H9 (cell line): ENCODE measurements around the gene PIGL. TPM values are rescaled to one million over a fixed set of nuclear protein-coding genes. Genes with fewer than 3 reads are reported as not detected.

ENCODE experiments used
- DNase-seq: peaks from one replicate; pipeline ENCODE4 v3.0.0-alpha.2; 2017
- H2AFZ ChIP-seq: one replicate; pipeline ENCODE4 v1.6.1; 2013; ENCODE audit warnings: mild to moderate bottlenecking, low read length, control low read depth, moderate library complexity
- H2AK5ac ChIP-seq: 2 replicates; pipeline ENCODE4 v1.6.1; 2013; ENCODE audit warnings: low read length, control low read depth, mixed read lengths; ENCODE audit not compliant: insufficient read length
- H2BK120ac ChIP-seq: one replicate; pipeline ENCODE4 v1.6.1; 2013; ENCODE audit warnings: low read depth, mild to moderate bottlenecking, low read length, control low read depth, inconsistent platforms; ENCODE audit not compliant: poor library complexity, severe bottlenecking
- H2BK12ac ChIP-seq: 2 replicates; pipeline ENCODE4 v1.6.1; 2013; ENCODE audit warnings: low read length, control low read depth, mixed read lengths, low read depth; ENCODE audit not compliant: insufficient read length
- H2BK15ac ChIP-seq: 2 replicates; pipeline ENCODE4 v1.6.1; 2013; ENCODE audit warnings: low read depth, low read length, control low read depth
- H2BK20ac ChIP-seq: one replicate; pipeline ENCODE4 v1.6.1; 2013; ENCODE audit warnings: low read depth, mild to moderate bottlenecking, low read length, control low read depth, inconsistent platforms; ENCODE audit not compliant: poor library complexity, severe bottlenecking
- H2BK5ac ChIP-seq: 2 replicates; pipeline ENCODE4 v1.6.1; 2013; ENCODE audit warnings: low read length, control low read depth, mixed read lengths; ENCODE audit not compliant: insufficient read length
- H3K14ac ChIP-seq: 2 replicates; pipeline ENCODE4 v1.6.1; 2013; ENCODE audit warnings: low read length, control low read depth; ENCODE audit not compliant: insufficient read depth
- H3K18ac ChIP-seq: 2 replicates; pipeline ENCODE4 v1.6.1; 2013; ENCODE audit warnings: low read depth, mild to moderate bottlenecking, mixed read lengths, low read length, control low read depth; ENCODE audit not compliant: insufficient read length
- H3K23ac ChIP-seq: 2 replicates; pipeline ENCODE4 v1.6.1; 2013; ENCODE audit warnings: low read length, control low read depth, mixed read lengths, low read depth; ENCODE audit not compliant: insufficient read length
- H3K23me2 ChIP-seq: 2 replicates; pipeline ENCODE4 v1.6.1; 2013; ENCODE audit warnings: low read depth, mild to moderate bottlenecking, mixed read lengths, low read length, control low read depth; ENCODE audit not compliant: insufficient read length, poor library complexity, severe bottlenecking
- H3K27ac ChIP-seq: 2 replicates; pipeline ENCODE4 v1.5.1; 2013; ENCODE audit warnings: low read length, control low read depth, mixed read lengths, low read depth; ENCODE audit not compliant: insufficient read length
- H3K27me3 ChIP-seq: 2 replicates; pipeline ENCODE4 v1.6.1; 2013; ENCODE audit warnings: low read length, control low read depth, inconsistent platforms; ENCODE audit not compliant: insufficient read depth
- H3K4ac ChIP-seq: 2 replicates; pipeline ENCODE4 v1.6.1; 2013; ENCODE audit warnings: low read depth, mild to moderate bottlenecking, control low read depth, inconsistent platforms, low read length, moderate library complexity
- H3K4me1 ChIP-seq: 2 replicates; pipeline ENCODE4 v1.6.1; 2013; ENCODE audit warnings: low read length, control low read depth, inconsistent platforms; ENCODE audit not compliant: insufficient read depth
- H3K4me2 ChIP-seq: 2 replicates; pipeline ENCODE4 v1.6.1; 2013; ENCODE audit warnings: low read length, control low read depth, mixed read lengths; ENCODE audit not compliant: insufficient read length, insufficient read depth
- H3K56ac ChIP-seq: 2 replicates; pipeline ENCODE4 v1.6.1; 2013; ENCODE audit warnings: low read depth, mild to moderate bottlenecking, mixed read lengths, low read length, control low read depth; ENCODE audit not compliant: insufficient read length
- H3K79me1 ChIP-seq: 2 replicates; pipeline ENCODE4 v1.6.1; 2013; ENCODE audit warnings: low read depth, mild to moderate bottlenecking, moderate library complexity, low read length, control low read depth, inconsistent platforms; ENCODE audit not compliant: insufficient read depth, poor library complexity, severe bottlenecking
- H3K79me2 ChIP-seq: 2 replicates; pipeline ENCODE4 v1.6.1; 2013; ENCODE audit warnings: low read length, control low read depth, inconsistent platforms; ENCODE audit not compliant: insufficient read depth
- H3K9ac ChIP-seq: 2 replicates; pipeline ENCODE4 v1.6.1; 2013; ENCODE audit warnings: low read length, control low read depth, mixed read lengths; ENCODE audit not compliant: insufficient read length; ENCODE audit errors: extremely low read depth
- H3K9me3 ChIP-seq: one replicate; pipeline ENCODE4 v1.6.1; 2013; ENCODE audit warnings: low read depth, low read length, inconsistent platforms; ENCODE audit not compliant: control insufficient read depth
- H3T11ph ChIP-seq: one replicate; pipeline ENCODE4 v1.6.1; 2013; ENCODE audit warnings: mild to moderate bottlenecking, low read length, control low read depth, inconsistent platforms
- H4K20me1 ChIP-seq: one replicate; pipeline ENCODE4 v1.6.1; 2013; ENCODE audit not compliant: control insufficient read depth, insufficient read length, insufficient read depth
- H4K5ac ChIP-seq: 2 replicates; pipeline ENCODE4 v1.6.1; 2013; ENCODE audit warnings: low read depth, mild to moderate bottlenecking, mixed read lengths, low read length, control low read depth; ENCODE audit not compliant: insufficient read length
- H4K8ac ChIP-seq: replicated peaks from 2 replicates; pipeline ENCODE4 v1.6.1; 2013; ENCODE audit warnings: low read length, control low read depth, mixed read lengths, low read depth; ENCODE audit not compliant: insufficient read length
- H4K91ac ChIP-seq: 2 replicates; pipeline ENCODE4 v1.6.1; 2013; ENCODE audit warnings: low read depth, mild to moderate bottlenecking, moderate library complexity, mixed read lengths, low read length, control low read depth; ENCODE audit not compliant: insufficient read length
- H3K27ac Mint-ChIP-seq, 3 experiments: 2 replicates in 2 of 3; 3 replicates in 1 of 3; pipeline ENCODE4 v1.8.0; 2020 to 2021; ENCODE audit warnings: mixed read lengths in 3 of 3, mild to moderate bottlenecking in 1 of 3, moderate library complexity in 1 of 3
- H3K27me3 Mint-ChIP-seq: 2 replicates; pipeline ENCODE4 v1.8.0; 2021; ENCODE audit warnings: low read depth, mild to moderate bottlenecking, moderate library complexity, mixed read lengths
- H3K36me3 Mint-ChIP-seq, 3 experiments: 2 replicates in 2 of 3; 3 replicates in 1 of 3; pipeline ENCODE4 v1.8.0; 2020 to 2021; ENCODE audit warnings: low read depth in 3 of 3, mixed read lengths in 3 of 3; ENCODE audit not compliant: insufficient read depth in 1 of 3
- H3K4me1 Mint-ChIP-seq, 2 experiments: 2 replicates each; pipeline ENCODE4 v1.8.0; 2020; ENCODE audit warnings: mixed read lengths in 2 of 2
- H3K4me3 Mint-ChIP-seq, 2 experiments: 2 replicates in 1 of 2; 3 replicates in 1 of 2; pipeline ENCODE4 v1.8.0; 2020 to 2021; ENCODE audit warnings: mild to moderate bottlenecking in 2 of 2, mixed read lengths in 2 of 2, moderate library complexity in 1 of 2
- H3K9me3 Mint-ChIP-seq, 2 experiments: 2 replicates in 1 of 2; 3 replicates in 1 of 2; pipeline ENCODE4 v1.8.0; 2020; ENCODE audit warnings: mild to moderate bottlenecking in 2 of 2, mixed read lengths in 2 of 2, moderate library complexity in 1 of 2
- WGBS: extraction: QIAGEN DNeasy Blood & Tissue Kit; methylation state at CpG from one replicate; pipeline ENCODE4 v1.1.7; 2013; ENCODE audit warnings: missing lambda C conversion rate, low lambda C conversion rate, mixed read lengths; ENCODE audit not compliant: insufficient read length; ENCODE audit errors: extremely low coverage; 5-methylcytosine and 5-hydroxymethylcytosine counted together
- total RNA-seq: library from RNA; stranded (reverse); gene quantifications from 2 replicates; pipeline ENCODE4 v1.2.1, GENCODE V29; 2021
- TF ChIP-seq, protein P1 (sequence below): fragments of 200-600 bp; sonication (generic); conservative IDR thresholded peaks from 3 replicates; pipeline ENCODE4 v1.8.0; 2021; ENCODE audit warnings: antibody characterized with exemption, mild to moderate bottlenecking

Gene PIGL
- total RNA-seq, 1 experiment from 2014 or later: 21.6 TPM

DNA sequence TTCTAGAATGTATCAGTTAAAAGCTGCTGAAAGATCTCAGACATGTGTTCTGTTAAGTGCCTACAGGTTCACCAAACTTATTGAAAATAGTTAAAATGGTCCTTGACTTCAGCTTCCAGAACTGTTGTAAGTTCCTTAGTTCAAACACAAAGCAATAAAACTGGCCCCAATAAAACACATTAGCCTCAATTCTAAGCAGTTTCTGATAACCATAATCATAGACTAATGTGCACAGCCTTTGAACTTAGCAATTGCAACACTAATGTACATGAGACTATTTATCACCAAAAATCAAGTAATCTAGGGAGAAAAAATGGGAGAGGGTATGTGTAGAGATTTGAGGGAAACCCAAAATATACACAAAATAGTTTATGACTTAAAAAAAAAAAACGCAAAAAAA is 15.4 kb downstream of the PIGL start:
- peaks cover 2% of the 10 kb centered on the region; the same call in 1 of the 2 replicates for H3K79me2 ChIP-seq
- no peak overlapping the region for H3K4ac ChIP-seq
- H3T11ph ChIP-seq: no peak overlapping the region
- no peak overlapping the region for H3K27ac ChIP-seq
- H3K9me3 ChIP-seq: no peaks in the 10 kb centered on the region
- H3K4me2 ChIP-seq: no peak overlapping the region
- H4K8ac ChIP-seq: no peak overlapping the region
- no peak overlapping the region for H4K5ac ChIP-seq
- H4K20me1 ChIP-seq: no peaks in the 10 kb centered on the region
- H3K27me3 ChIP-seq: no peaks in the 10 kb centered on the region
- Mint-ChIP-seq H3K4me1 (no peaks in the 10 kb centered on the region), H3K4me3 (no peak overlapping the region), H3K9me3 (no peaks in the 10 kb centered on the region), H3K27ac (no peak overlapping the region), H3K36me3 (peaks cover 0 to 15% (median 8%) of the 10 kb centered on the region in 3 experiments; a peak in 5 of 7 replicates), H3K27me3 (no peaks in the 10 kb centered on the region)
- H3K23ac ChIP-seq: no peak overlapping the region
- no peak overlapping the region for H2BK12ac ChIP-seq
- no peak overlapping the region for H3K9ac ChIP-seq
- H3K4me1 ChIP-seq: no peaks in the 10 kb centered on the region
- DNase-seq: no peak
- no peak overlapping the region for H4K91ac ChIP-seq
- H3K79me1 ChIP-seq: no peaks in the 10 kb centered on the region
- H3K14ac ChIP-seq: no peak overlapping the region
- H2AFZ ChIP-seq: no peak overlapping the region
- no peak overlapping the region for H2AK5ac ChIP-seq
- H2BK20ac ChIP-seq: no peak overlapping the region
- TF ChIP-seq, protein P1, sequence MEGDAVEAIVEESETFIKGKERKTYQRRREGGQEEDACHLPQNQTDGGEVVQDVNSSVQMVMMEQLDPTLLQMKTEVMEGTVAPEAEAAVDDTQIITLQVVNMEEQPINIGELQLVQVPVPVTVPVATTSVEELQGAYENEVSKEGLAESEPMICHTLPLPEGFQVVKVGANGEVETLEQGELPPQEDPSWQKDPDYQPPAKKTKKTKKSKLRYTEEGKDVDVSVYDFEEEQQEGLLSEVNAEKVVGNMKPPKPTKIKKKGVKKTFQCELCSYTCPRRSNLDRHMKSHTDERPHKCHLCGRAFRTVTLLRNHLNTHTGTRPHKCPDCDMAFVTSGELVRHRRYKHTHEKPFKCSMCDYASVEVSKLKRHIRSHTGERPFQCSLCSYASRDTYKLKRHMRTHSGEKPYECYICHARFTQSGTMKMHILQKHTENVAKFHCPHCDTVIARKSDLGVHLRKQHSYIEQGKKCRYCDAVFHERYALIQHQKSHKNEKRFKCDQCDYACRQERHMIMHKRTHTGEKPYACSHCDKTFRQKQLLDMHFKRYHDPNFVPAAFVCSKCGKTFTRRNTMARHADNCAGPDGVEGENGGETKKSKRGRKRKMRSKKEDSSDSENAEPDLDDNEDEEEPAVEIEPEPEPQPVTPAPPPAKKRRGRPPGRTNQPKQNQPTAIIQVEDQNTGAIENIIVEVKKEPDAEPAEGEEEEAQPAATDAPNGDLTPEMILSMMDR: no peak
- no peak overlapping the region for H3K18ac ChIP-seq
- no CpG with 5 or more reads among the region's 1 CpG for WGBS
- H2BK120ac ChIP-seq: no peak overlapping the region
- H3K56ac ChIP-seq: no peak overlapping the region
- H3K23me2 ChIP-seq: no peaks in the 10 kb centered on the region
- no peak overlapping the region for H2BK15ac ChIP-seq
- no peak overlapping the region for H2BK5ac ChIP-seq
